HCEC 1CT (cell line): ENCODE measurements around the gene CEACAM6.

Source experiments
- DNase-seq: peaks from one replicate; pipeline ENCODE4 v3.0.0-alpha.2; 2017

Gene CEACAM6

DNA sequence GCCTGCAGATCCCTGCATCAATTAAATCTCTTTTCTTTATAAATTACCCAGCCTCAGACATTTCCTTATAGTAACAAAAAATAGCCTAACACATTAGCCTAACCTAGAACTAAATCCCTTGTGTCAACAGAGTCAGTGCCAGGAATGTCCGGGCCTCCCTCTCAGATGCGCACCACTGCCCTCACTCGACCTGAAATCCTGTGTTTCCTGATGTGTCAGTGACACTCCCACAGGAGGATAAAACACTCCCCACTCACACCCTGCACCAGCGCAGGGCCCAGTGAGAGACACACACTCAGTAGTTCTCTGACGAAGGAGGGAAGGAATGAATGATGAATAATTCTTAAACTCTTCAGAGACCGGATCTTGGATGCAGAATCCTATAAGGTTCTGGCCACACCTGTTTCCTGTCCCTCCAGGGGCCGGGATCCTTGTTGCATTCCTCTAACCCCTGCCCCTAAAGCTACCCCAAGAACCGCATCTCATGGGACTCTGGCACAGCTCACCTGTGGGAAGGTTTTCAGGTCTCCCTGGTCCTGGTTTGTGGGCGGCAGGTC lies 44.2 kb downstream of the CEACAM6 start:
- no peak for DNase-seq

DNA sequence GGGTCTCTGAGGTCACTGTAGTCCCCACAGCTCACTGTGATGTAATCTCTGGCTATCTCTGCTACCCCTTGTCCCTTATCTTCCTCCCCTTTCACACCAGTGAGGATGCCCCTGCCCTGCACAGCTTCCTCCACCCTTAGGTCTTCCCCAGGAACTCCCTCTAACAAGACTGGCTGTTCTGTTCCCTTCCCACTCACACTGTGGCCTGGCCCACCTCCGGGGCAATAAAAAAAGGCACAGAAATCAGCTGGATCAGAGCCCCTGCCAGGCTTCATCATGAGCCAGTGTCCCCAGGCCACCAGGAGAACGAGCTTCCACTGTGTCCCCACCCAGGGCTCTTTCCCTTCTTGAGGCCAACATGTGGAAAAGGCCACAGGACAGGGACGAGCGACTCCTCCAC lies 45.7 kb downstream of the CEACAM6 start:
- DNase-seq = no peak

GRCh38 chr19:41801792-41802211 lies 46.5 kb downstream of the CEACAM6 start:
- no peak for DNase-seq

DNA sequence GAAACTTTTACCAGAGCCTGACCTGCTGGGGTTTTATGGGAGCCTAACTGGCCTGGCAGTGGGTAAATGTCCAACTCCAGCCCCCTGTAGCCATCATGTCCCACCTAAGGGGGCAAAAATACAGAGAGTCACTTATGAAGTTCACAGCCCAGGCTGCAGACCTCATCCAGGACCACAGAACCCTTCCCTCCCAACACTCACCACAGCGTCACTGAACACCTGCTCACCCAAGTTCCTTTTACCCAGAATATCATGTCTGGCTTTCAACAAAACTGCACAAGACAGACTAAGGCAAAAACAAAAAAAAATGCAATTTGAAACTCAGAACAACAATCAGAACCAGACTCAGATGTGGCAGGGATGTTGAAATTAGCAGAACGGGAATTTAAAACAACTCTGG lies 47.4 kb downstream of the CEACAM6 start:
- DNase-seq = no peak

GRCh38 chr19:41804336-41804735 lies 49.0 kb downstream of the CEACAM6 start:
- DNase-seq = no peak

DNA sequence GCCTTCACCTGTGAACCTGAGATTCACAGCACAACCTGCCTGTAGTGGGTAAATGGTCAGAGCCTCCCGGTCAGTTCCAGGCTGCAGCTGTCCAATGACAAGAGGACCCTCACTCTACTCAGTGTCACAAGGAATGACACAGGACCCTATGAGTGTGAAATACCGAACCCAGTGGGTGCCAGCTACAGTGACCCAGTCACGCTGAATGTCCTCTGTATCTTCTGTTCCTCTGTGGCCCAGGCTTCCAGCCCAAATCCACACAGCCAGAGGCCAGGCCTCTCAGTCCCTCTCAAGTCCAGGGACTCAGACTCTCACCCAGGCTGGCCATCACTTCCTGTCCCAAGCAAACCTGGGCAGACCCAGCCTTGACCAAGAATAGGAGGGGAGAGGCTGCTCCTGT lies 51.8 kb downstream of the CEACAM6 start:
- DNase-seq = no peak

DNA sequence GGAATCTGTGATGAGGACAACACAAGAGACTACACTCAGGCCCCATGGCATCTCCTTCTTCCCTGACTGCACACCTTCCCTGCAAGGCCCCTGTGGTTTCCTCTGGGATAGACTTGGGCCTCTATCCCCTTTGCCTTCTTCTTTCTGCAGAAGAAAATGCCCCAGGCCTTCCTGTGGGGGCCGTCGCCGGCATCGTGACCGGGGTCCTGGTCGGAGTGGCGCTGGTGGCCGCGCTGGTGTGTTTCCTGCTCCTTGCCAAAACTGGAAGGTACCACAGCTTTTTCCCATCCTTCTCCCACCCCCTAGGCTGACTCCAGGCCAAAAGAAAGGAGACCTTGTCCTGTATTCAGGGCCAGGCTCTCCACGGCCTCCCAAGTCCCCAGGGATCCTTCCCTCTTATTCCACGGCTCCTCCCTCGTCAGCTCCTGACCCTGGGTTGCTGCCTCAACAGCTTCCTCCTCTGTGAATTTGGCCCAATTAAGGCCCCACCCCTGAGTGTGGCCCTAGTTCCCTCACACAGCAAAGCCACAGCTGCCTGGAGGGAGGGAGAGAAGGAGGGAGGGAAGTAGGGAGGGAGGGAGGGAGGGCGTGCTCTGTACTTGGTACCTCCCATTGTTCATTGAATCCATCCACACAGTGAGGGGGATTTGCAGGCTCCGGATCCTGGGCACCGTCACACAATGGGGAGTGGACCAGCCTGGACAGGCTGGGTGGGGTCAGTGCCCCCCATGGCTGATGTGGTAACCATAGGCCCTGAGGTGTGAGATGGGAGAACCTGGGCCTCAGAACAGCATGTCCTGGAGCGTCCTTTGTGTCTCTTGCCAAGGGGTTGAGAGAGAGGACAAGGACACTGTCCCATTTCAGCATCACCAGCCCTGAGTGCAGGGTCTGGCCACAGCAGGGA lies 53.6 kb downstream of the CEACAM6 start:
- DNase-seq = no peak

GRCh38 chr19:41810301-41810700 lies 55.0 kb downstream of the CEACAM6 start:
- DNase-seq = no peak

- DNase-seq = no peak
Observed at GRCh38 chr19:41811036-41811435, 55.7 kb downstream of the CEACAM6 start.

DNA sequence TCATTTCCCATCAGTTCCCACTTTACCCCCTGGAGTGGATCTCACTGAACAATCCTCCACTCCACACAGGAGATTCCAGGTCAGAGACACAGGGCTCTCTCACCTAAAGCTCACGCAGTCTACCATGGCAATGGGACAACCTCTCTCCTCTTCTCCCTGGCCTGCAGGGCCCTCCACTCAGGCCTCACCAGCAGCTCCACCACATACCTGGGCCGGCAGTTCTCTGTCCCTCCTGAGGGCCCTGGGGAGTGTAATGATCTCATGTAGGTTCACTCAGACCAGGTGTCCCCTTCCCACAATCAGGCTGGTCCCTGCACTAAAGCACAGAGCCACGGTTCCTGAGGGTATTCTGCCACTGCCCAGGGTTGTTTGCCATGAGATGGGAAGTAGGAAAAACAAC lies 56.7 kb downstream of the CEACAM6 start:
- no peak for DNase-seq

DNA sequence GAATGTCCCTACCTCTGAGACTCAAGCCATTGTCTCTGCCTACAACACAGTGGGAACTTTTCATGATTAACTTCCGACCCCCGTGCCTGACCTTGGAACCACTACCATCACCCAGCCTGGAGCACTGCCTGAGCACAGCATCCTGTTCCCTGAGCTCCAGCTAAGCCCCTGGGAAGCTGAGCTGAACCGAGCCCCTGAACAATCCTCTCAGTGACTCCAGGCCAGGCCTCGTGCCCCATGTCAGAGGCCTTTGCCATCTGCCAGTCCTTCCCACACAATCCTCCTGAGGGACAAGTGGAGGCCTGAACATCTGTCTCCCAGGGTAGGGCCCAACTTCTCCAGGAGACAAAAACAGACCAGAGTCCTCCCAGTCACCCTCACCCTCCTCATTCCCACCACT lies 58.6 kb downstream of the CEACAM6 start:
- DNase-seq = no peak

DNA sequence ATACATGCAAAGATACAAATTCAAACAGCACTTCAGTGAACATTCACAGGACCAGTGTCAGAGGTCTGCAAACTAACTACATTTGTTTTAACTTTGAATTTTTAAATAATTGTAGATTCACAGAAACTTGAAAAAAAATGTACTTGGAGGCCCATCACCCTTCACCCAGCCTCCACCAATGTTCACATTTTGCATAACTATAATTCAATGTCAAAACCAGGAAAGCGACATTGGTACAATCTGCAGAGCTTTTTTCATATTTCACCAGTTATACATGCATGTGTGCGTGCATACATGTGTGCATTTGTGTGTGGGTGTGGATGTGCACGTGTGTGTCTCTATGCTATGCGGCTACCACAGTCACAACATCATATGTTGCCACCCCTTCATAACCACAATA lies 60.0 kb downstream of the CEACAM6 start:
- no peak for DNase-seq

- no peak for DNase-seq
Observed at GRCh38 chr19:41816761-41817160, 61.4 kb downstream of the CEACAM6 start.

DNA sequence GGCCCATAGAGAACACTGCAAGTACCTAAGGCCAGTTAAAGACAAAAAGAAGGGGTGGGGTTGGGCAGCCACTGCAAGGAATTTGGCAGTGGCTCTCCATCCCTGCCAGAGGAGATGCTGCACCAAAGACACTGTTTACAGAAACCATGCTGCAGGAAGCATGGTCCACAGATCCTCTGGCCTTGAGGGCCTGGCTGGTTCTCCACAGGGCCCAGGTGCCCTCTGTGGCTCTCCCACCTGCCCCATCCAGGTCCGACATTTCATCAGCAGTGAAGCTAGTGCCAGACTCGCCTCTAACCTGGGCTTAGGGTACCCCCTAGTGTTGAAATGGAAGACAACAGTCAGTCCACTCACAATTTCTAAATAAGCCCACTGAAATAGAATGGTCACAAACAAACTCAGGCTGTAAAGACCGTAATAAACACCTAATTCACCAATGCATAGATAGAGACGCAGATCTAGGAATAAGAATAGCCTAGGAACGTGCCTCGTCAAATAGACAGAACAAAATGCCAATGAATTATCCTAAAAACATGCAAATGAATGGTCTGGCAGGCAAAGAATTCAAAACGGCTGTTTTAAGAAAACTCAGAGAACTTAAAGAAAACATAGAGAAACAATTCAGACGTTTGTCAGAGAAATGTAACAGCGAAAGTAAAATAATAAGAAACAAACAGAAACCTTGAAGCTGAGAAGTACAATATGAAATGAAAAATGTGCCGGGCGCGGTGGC lies 65.8 kb downstream of the CEACAM6 start:
- DNase-seq = peak; percentile 28
